Hematopoietic multipotent progenitor cell treated with erythropoietin and hydrocortisone succinate and interleukin-3 and kit ligand, for 15 days (in vitro differentiated cells): ENCODE measurements around the gene CENPV.

Experiments
- DNase-seq: peaks from one replicate; pipeline ENCODE4 v3.0.0-alpha.2; 2015; ENCODE audit warnings: low spot score

CENPV gene

GRCh38 chr17:16361874-16362273, 8.6 kb upstream of the CENPV start:
- no peak for DNase-seq

GRCh38 chr17:16358394-16358793, 5.1 kb upstream of the CENPV start:
- no peak for DNase-seq

- no peak for DNase-seq
Measured at GRCh38 chr17:16354585-16354984, 1.3 kb upstream of the CENPV start.

GRCh38 chr17:16352667-16353316, 477 bp downstream of the CENPV start:
- no peak for DNase-seq

- no peak for DNase-seq
Measured at GRCh38 chr17:16352303-16352666, 984 bp downstream of the CENPV start.

GRCh38 chr17:16351831-16352230, 1.4 kb downstream of the CENPV start:
- no peak for DNase-seq

- DNase-seq: no peak
Measured at GRCh38 chr17:16349431-16349830, 3.8 kb downstream of the CENPV start.

- DNase-seq: no peak
Measured at GRCh38 chr17:16348586-16348985, 4.7 kb downstream of the CENPV start.

GRCh38 chr17:16346721-16347271, 6.5 kb downstream of the CENPV start:
- DNase-seq: no peak

GRCh38 chr17:16345565-16345964, 7.7 kb downstream of the CENPV start:
- no peak for DNase-seq

- DNase-seq: no peak
Measured at GRCh38 chr17:16343569-16343968, 9.7 kb downstream of the CENPV start.

GRCh38 chr17:16342979-16343378, 10.3 kb downstream of the CENPV start:
- no peak for DNase-seq

GRCh38 chr17:16339959-16340358, 13.3 kb downstream of the CENPV start:
- DNase-seq: no peak

- no peak for DNase-seq
Measured at GRCh38 chr17:16339402-16339801, 13.9 kb downstream of the CENPV start.

GRCh38 chr17:16338391-16338790, 14.9 kb downstream of the CENPV start:
- no peak for DNase-seq

- no peak for DNase-seq
Measured at GRCh38 chr17:16329519-16330271, 23.6 kb downstream of the CENPV start.

- no peak for DNase-seq
Measured at GRCh38 chr17:16328997-16329396, 24.3 kb downstream of the CENPV start.

GRCh38 chr17:16327018-16327417, 26.3 kb downstream of the CENPV start:
- DNase-seq: no peak

GRCh38 chr17:16325964-16326363, 27.3 kb downstream of the CENPV start:
- no peak for DNase-seq

GRCh38 chr17:16322636-16323035, 30.6 kb downstream of the CENPV start:
- DNase-seq: no peak

GRCh38 chr17:16319969-16320368, 33.3 kb downstream of the CENPV start:
- no peak for DNase-seq

- no peak for DNase-seq
Measured at GRCh38 chr17:16314859-16315258, 38.4 kb downstream of the CENPV start.

- DNase-seq: no peak
Measured at GRCh38 chr17:16314189-16314588, 39.1 kb downstream of the CENPV start.
